GM19452 (cell line): ENCODE measurements around the gene PAX5.

Experiments
- ATAC-seq: cut with Tn5 transposase; IDR thresholded peaks from one replicate; pipeline ENCODE4 v1.9.1; 2021; ENCODE audit not compliant: unreplicated experiment

PAX5 gene

GRCh38 chr9:36905101-36906066 lies 128.7 kb downstream of the PAX5 start:
- ATAC-seq = no peak

GRCh38 chr9:36903541-36904435 lies 130.3 kb downstream of the PAX5 start:
- peak; percentile 75 for ATAC-seq

GRCh38 chr9:36902861-36903524 lies 131.1 kb downstream of the PAX5 start:
- no peak for ATAC-seq

- no peak for ATAC-seq
These were observed 131.9 kb downstream of the PAX5 start for GRCh38 chr9:36902080-36902716.

- ATAC-seq = no peak
These were observed 132.5 kb downstream of the PAX5 start for GRCh38 chr9:36901528-36901927.

- no peak for ATAC-seq
These were observed 133.2 kb downstream of the PAX5 start for GRCh38 chr9:36900856-36901220.

- ATAC-seq = no peak
These were observed 133.8 kb downstream of the PAX5 start for GRCh38 chr9:36900136-36900855.

GRCh38 chr9:36899406-36899805 lies 134.7 kb downstream of the PAX5 start:
- no peak for ATAC-seq

GRCh38 chr9:36898431-36899020 lies 135.5 kb downstream of the PAX5 start:
- no peak for ATAC-seq

- ATAC-seq = no peak
These were observed 136.6 kb downstream of the PAX5 start for GRCh38 chr9:36897478-36897877.

- ATAC-seq = no peak
These were observed 137.0 kb downstream of the PAX5 start for GRCh38 chr9:36897019-36897418.

GRCh38 chr9:36896296-36896695 lies 137.8 kb downstream of the PAX5 start:
- no peak for ATAC-seq

GRCh38 chr9:36895744-36896260 lies 138.3 kb downstream of the PAX5 start:
- no peak for ATAC-seq

- ATAC-seq = no peak
These were observed 139.3 kb downstream of the PAX5 start for GRCh38 chr9:36894695-36895310.

- no peak for ATAC-seq
These were observed 140.2 kb downstream of the PAX5 start for GRCh38 chr9:36893911-36894310.

- ATAC-seq = no peak
These were observed 140.9 kb downstream of the PAX5 start for GRCh38 chr9:36893184-36893583.

GRCh38 chr9:36892279-36892678 lies 141.8 kb downstream of the PAX5 start:
- ATAC-seq = no peak

GRCh38 chr9:36891341-36891811 lies 142.7 kb downstream of the PAX5 start:
- ATAC-seq = no peak

- ATAC-seq = no peak
These were observed 144.2 kb downstream of the PAX5 start for GRCh38 chr9:36889844-36890243.
